Thoracic aorta (tissue), 2 donors: ENCODE measurements around the gene MAGEH1. TPM values are rescaled to one million over a fixed set of nuclear protein-coding genes. Genes with fewer than 3 reads are reported as not detected.
"Not testable (repeated sequence)": the region's sequence is repeated elsewhere in the genome, so short reads cannot be mapped to it uniquely, and the experiment has no call there.

ENCODE experiments used
- ATAC-seq: fragments of 150-250 bp; one replicate; pipeline ENCODE4 v1.8.0; 2017; ENCODE audit warnings: low read depth; ENCODE audit not compliant: insufficient number of reproducible peaks, low FRiP score
- DNase-seq: peaks from one replicate; pipeline ENCODE4 v3.0.0-alpha.2; 2020; ENCODE audit warnings: low spot score
- H3K27ac ChIP-seq, 2 donors: fragments of 200-600 bp; sonication (generic); 1 replicate in 1 of 2; 2 replicates in 1 of 2; pipeline ENCODE4 v1.5.1; 2016; ENCODE audit warnings: mild to moderate bottlenecking in 2 of 2, moderate library complexity in 2 of 2
- H3K27me3 ChIP-seq: fragments of 200-600 bp; sonication (generic); replicated peaks from 2 replicates; pipeline ENCODE4 v1.6.0; 2016; ENCODE audit warnings: mild to moderate bottlenecking; ENCODE audit not compliant: insufficient read depth
- H3K36me3 ChIP-seq: fragments of 200-600 bp; sonication (generic); one replicate; pipeline ENCODE4 v1.5.1; 2016
- H3K4me1 ChIP-seq, 2 donors: fragments of 200-600 bp; sonication (generic); 1 replicate in 1 of 2; 2 replicates in 1 of 2; pipeline versions ENCODE4 v1.5.1 to v1.6.0; 2016; ENCODE audit warnings: low read depth in 2 of 2, mild to moderate bottlenecking in 1 of 2; ENCODE audit not compliant: control insufficient read depth in 1 of 2
- H3K4me3 ChIP-seq: fragments of 200-600 bp; sonication (generic); 2 replicates; pipeline ENCODE4 v1.5.1; 2016; ENCODE audit warnings: mild to moderate bottlenecking
- H3K9me3 ChIP-seq: fragments of 200-600 bp; sonication (generic); 2 replicates; pipeline ENCODE4 v1.5.1; 2016
- CTCF ChIP-seq: fragments of 200-600 bp; sonication (generic); IDR thresholded peaks from one replicate; pipeline ENCODE4 v1.5.1; 2019; ENCODE audit warnings: antibody characterized with exemption
- total RNA-seq, 2 donors: library from RNA; depleted of rRNA; stranded (reverse); fragments of >200 nt; gene quantifications; one replicate each; pipeline versions ENCODE4 v1.1.0 to v1.2.3, GENCODE V29; 2016

Gene MAGEH1
- total RNA-seq, 2 donors from 2014 or later, result 36.3 to 66.5 TPM

- Histone ChIP-seq H3K27ac (peak overlapping the region; percentile 83 to 86), H3K9me3 (no peaks in the 10 kb centered on the region), H3K27me3 (no peaks in the 10 kb centered on the region), H3K4me1 (no peaks in the 10 kb centered on the region), H3K36me3 (no peaks in the 10 kb centered on the region), H3K4me3 (peak overlapping the region; percentile 86)
- DNase-seq (no peak), ATAC-seq (no peak)
- no peak for TF ChIP-seq CTCF
Measured at GRCh38 chrX:55452833-55453124, 852 bp downstream of the MAGEH1 start.

GRCh38 chrX:55455708-55456107 is 3.8 kb downstream of the MAGEH1 start:
- not testable (repeated sequence) for H3K27me3 ChIP-seq, H3K9me3 ChIP-seq, H3K4me3 ChIP-seq, DNase-seq, H3K36me3 ChIP-seq, H3K27ac ChIP-seq, H3K4me1 ChIP-seq, ATAC-seq

- not testable (repeated sequence) for H3K4me3 ChIP-seq, H3K9me3 ChIP-seq, H3K36me3 ChIP-seq, ATAC-seq, H3K4me1 ChIP-seq, DNase-seq, H3K27ac ChIP-seq, H3K27me3 ChIP-seq
Measured at GRCh38 chrX:55459426-55459825, 7.5 kb downstream of the MAGEH1 start.

GRCh38 chrX:55459926-55460325 is 8.0 kb downstream of the MAGEH1 start:
- not testable (repeated sequence) for H3K27me3 ChIP-seq, H3K36me3 ChIP-seq, DNase-seq, H3K27ac ChIP-seq, H3K4me3 ChIP-seq, ATAC-seq, H3K9me3 ChIP-seq, H3K4me1 ChIP-seq

GRCh38 chrX:55464050-55464449 is 12.1 kb downstream of the MAGEH1 start:
- H3K4me1 ChIP-seq, H3K27me3 ChIP-seq, H3K27ac ChIP-seq, H3K9me3 ChIP-seq, H3K36me3 ChIP-seq, DNase-seq, H3K4me3 ChIP-seq, ATAC-seq: not testable (repeated sequence)

GRCh38 chrX:55465108-55465507 is 13.2 kb downstream of the MAGEH1 start:
- H3K4me1 ChIP-seq, H3K4me3 ChIP-seq, DNase-seq, H3K9me3 ChIP-seq, H3K27ac ChIP-seq, H3K27me3 ChIP-seq, H3K36me3 ChIP-seq, ATAC-seq: not testable (repeated sequence)

- not testable (repeated sequence) for H3K4me1 ChIP-seq, H3K36me3 ChIP-seq, H3K9me3 ChIP-seq, H3K4me3 ChIP-seq, ATAC-seq, DNase-seq, H3K27ac ChIP-seq, H3K27me3 ChIP-seq
Measured at GRCh38 chrX:55465791-55466190, 13.9 kb downstream of the MAGEH1 start.

GRCh38 chrX:55479956-55480355 is 28.0 kb downstream of the MAGEH1 start:
- not testable (repeated sequence) for H3K4me1 ChIP-seq, H3K4me3 ChIP-seq, DNase-seq, ATAC-seq, H3K27me3 ChIP-seq, H3K27ac ChIP-seq, H3K36me3 ChIP-seq, H3K9me3 ChIP-seq

GRCh38 chrX:55480390-55481062 is 28.6 kb downstream of the MAGEH1 start:
- ATAC-seq, result no peak
- H3K9me3 ChIP-seq, result no peaks in the 10 kb centered on the region
- no peak for DNase-seq
- H3K4me1 ChIP-seq, result no peaks in the 10 kb centered on the region
- TF ChIP-seq CTCF, result no peak
- no peak overlapping the region for H3K4me3 ChIP-seq
- no peaks in the 10 kb centered on the region for H3K27me3 ChIP-seq
- no peaks in the 10 kb centered on the region for H3K36me3 ChIP-seq
- no peak overlapping the region for H3K27ac ChIP-seq
